ENCODE data around the gene B4GALT7.

DNA sequence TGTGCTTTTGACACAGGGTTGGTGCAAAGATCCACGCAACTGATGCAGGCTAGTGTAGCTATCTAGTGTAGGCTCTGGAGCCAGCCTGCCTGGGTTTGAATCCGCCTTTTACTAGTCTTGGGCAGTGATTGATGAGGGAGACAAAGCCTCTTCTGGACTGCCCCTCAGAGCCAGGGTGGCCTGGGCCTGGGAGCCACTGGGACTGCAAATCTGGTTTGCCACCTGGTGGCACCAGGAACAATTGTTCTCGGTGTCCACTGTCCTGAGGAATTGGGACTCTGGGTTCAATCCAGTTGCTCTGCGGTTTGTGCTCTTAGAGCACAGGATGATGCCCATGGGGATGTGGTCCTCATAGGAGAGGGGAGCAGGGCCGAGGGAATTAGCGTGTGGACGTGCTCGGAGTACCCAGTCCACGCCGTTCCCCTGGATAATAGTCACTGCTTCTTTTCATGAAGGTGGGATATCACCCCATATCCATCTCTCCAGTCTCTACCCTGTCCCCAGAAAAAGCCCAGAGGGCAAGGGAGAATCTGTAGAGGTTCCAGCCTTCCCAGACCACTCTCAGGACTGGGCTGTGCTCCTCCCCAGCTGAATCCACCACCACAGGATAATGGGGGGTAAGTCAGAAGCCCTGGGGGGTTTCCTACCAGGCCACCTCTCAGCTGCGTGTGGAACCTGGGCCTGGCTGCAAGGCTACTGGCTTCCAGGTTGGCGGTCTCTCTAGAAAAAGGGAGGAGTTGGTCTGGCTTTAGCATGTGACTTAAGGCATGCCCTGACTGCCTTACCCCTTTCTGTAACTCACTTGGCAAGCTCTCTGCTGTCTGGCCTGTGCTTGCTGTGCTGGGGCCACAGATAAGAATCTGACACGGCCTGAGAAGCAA is 1.9 kb downstream of the B4GALT7 start:
- TF ChIP-seq CTCF (IDR thresholded peaks at IDR 0.05; ENCODE audit: low read depth, low read length), result no peak
- TF ChIP-seq, protein P1, sequence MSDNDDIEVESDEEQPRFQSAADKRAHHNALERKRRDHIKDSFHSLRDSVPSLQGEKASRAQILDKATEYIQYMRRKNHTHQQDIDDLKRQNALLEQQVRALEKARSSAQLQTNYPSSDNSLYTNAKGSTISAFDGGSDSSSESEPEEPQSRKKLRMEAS (IDR thresholded peaks at IDR 0.05; ENCODE audit: low read depth, low read length), result no peak
- no peak for TF ChIP-seq POLR2A (IDR thresholded peaks at IDR 0.05; ENCODE audit: extremely low read depth, insufficient read length)

Data from NB4 (cell line).